Ishikawa (cell line): ENCODE results near the gene EYS.

Experiments used
- CREB1 ChIP-seq: IDR thresholded peaks from 2 replicates; pipeline ENCODE4 v1.6.1; 2012; ENCODE audit warnings: low read depth
- EGR1 ChIP-seq: IDR thresholded peaks from 2 replicates; pipeline ENCODE4 v1.6.1; 2012
- EP300 ChIP-seq: IDR thresholded peaks from 2 replicates; pipeline ENCODE4 v1.6.1; 2012; ENCODE audit warnings: borderline replicate concordance
- NFIC ChIP-seq: IDR thresholded peaks from 2 replicates; pipeline ENCODE4 v1.6.1; 2012
- RAD21 ChIP-seq: IDR thresholded peaks from 2 replicates; pipeline ENCODE4 v1.6.1; 2012; ENCODE audit warnings: low read depth
- TAF1 ChIP-seq: IDR thresholded peaks from 2 replicates; pipeline ENCODE4 v1.6.1; 2012; ENCODE audit warnings: low read depth, mild to moderate bottlenecking
- TEAD4 ChIP-seq: IDR thresholded peaks from 2 replicates; pipeline ENCODE4 v1.6.1; 2012
- USF1 ChIP-seq: IDR thresholded peaks from 2 replicates; pipeline ENCODE4 v1.6.1; 2012
- YY1 ChIP-seq: IDR thresholded peaks from 2 replicates; pipeline ENCODE4 v1.6.1; 2012; ENCODE audit warnings: low read depth
- ZBTB7A ChIP-seq: IDR thresholded peaks from 2 replicates; pipeline ENCODE4 v1.6.1; 2012; ENCODE audit warnings: low read depth
- TF ChIP-seq, protein P1 (sequence below): IDR thresholded peaks from 2 replicates; pipeline ENCODE4 v1.6.1; 2012; ENCODE audit warnings: low read depth, mild to moderate bottlenecking
- TF ChIP-seq, protein P2 (sequence below): IDR thresholded peaks from 2 replicates; pipeline ENCODE4 v1.6.1; 2012

DNA sequence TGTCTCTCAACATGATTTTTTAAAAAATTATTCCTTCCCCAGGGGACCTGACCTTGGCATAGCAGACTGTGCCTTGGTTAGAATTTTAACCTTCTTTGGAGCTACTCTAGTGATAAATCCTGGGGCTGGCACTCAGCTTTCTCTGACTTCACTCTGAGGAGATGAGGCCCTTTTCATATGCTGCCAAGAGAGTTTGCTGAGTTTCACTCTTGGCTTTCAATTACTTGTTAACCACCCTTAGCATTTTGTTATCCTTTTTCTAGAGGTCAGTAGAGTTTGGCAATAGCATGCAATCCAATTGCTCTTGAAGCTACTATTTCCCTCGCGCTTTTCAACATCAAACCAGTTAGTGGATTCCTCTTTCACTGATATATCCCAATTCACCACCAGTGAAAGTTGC, 920.3 kb downstream of the EYS start:
- TF ChIP-seq CREB1 (no peak), EP300 (no peak), YY1 (no peak), RAD21 (no peak), TAF1 (no peak), NFIC (no peak), ZBTB7A (no peak), USF1 (no peak), EGR1 (no peak), TEAD4 (no peak)
- TF ChIP-seq, protein P1, sequence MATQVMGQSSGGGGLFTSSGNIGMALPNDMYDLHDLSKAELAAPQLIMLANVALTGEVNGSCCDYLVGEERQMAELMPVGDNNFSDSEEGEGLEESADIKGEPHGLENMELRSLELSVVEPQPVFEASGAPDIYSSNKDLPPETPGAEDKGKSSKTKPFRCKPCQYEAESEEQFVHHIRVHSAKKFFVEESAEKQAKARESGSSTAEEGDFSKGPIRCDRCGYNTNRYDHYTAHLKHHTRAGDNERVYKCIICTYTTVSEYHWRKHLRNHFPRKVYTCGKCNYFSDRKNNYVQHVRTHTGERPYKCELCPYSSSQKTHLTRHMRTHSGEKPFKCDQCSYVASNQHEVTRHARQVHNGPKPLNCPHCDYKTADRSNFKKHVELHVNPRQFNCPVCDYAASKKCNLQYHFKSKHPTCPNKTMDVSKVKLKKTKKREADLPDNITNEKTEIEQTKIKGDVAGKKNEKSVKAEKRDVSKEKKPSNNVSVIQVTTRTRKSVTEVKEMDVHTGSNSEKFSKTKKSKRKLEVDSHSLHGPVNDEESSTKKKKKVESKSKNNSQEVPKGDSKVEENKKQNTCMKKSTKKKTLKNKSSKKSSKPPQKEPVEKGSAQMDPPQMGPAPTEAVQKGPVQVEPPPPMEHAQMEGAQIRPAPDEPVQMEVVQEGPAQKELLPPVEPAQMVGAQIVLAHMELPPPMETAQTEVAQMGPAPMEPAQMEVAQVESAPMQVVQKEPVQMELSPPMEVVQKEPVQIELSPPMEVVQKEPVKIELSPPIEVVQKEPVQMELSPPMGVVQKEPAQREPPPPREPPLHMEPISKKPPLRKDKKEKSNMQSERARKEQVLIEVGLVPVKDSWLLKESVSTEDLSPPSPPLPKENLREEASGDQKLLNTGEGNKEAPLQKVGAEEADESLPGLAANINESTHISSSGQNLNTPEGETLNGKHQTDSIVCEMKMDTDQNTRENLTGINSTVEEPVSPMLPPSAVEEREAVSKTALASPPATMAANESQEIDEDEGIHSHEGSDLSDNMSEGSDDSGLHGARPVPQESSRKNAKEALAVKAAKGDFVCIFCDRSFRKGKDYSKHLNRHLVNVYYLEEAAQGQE = no peak
- TF ChIP-seq, protein P2, sequence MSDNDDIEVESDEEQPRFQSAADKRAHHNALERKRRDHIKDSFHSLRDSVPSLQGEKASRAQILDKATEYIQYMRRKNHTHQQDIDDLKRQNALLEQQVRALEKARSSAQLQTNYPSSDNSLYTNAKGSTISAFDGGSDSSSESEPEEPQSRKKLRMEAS = no peak
